ENCODE results near the gene WAC.
"Not testable (repeated sequence)": the region's sequence is repeated elsewhere in the genome, so short reads cannot be mapped to it uniquely, and the experiment has no call there.

Gene WAC

DNA sequence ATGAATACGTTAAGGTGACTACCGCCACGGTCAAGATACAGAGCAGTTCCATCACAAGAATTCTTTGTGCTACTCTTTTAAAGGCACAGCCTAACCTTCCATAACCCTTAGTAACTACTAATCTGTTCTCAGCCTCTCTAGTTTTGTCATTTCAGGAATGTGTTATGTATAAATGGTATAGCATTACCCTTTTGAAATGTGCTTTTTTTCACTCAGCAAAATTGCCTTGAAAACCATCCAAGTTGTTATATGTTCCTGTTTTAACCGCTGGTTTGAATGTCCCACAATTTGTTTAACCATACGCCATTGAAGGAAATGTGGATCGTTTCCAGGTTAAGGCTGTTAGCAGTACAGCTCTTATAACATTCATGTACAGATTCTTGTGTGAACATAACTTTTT lies 32.0 kb downstream of the WAC start:
- no peak for DNase-seq (ENCODE audit: low read depth in 2 of 2)

DNA sequence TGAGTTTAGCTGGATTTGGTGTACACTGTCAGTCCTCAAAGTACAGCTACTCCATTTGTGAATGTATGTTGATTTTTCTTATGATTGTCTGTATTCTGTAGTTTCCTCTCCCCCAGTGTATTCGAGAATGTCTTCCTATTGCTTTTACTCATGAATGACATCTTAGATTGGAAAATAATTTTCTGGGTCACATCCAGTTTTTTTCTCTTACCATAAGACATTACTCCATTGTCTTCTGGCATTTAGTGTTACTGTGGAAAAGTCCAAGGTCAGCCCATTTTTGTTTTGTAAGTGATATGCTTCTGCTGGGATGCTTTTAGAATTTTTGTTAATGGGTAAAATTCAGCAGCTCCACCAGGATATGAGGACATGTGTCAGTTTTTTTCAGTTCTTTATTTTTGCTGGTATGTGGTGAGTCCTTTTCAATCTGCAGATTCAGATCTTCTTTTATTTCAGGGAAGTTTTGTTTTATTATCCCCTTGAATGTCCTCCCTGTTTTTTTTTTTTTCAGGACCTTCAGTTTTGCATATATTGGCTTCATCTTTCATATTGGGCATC lies 33.6 kb downstream of the WAC start:
- no peak for DNase-seq (ENCODE audit: low read depth in 2 of 2)

DNA sequence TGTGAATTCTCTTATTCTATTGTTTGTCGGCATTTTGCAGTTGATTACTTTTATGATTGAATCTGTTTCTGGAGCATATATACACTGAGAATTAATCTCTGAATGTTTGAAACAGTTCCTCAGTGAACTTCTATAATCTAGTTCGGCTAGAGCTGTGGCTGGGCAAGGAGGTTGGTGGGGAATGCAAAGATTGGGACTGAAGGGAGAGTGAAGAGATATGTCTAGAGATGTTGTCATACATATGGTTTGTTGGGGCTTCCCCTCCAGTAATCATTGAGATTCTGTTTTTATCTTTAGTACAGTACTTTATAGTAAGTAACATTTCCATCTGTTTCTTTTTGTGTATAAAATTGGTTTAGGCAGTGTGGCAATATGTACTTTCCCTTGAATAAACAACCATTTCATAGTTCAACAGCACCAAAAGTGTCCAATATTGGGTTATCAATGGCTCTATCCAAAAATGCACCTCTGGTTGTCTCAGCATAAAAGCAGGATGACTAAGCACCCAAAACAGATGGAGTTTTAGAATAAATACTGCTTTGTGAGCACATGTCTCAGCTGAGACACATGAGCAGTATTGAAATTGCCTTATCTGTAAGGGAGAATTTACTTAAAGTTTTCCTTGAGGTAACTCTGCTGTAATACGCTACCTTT lies 36.7 kb downstream of the WAC start:
- no peak for DNase-seq (ENCODE audit: low read depth in 2 of 2)

DNA sequence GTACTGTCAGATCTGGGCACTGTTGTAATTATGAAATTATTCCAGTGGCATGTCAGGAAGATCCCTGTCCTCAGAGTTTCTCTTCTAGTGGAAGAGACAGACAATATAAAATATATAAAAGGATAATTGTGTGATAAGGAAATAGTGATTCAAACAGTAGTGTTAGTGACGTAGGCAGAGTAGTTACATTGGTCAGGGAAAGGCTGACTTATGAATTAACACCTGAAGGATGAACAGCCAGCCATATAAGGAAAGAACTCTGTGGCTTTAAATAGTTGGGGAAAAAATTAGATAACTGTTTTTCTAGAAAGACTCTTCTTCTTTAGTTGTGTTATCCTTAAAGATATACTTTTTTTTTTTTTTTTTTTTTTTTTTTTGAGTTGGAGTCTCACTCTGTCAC lies 37.7 kb downstream of the WAC start:
- no peak for DNase-seq (ENCODE audit: low read depth in 2 of 2)

DNA sequence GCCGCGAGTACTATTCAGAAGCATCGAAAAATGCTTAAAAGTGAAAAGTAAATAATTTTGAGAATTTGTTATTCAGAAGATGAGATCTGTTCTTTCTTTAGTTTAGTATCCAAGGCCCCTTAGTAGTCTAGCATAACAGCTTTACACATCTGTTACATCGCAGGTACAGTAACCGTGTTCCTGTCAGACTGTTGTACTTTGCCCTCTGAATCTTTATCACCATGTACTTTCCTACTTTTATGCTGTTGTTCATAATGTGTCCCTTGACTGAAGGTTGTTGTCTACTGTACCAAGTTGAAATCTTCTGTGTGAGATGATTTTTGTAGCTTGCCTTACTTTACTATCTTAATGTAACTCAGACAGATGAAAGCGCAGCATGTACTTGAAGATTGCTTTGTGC lies 38.3 kb downstream of the WAC start:
- no peak for DNase-seq (ENCODE audit: low read depth in 2 of 2)

DNA sequence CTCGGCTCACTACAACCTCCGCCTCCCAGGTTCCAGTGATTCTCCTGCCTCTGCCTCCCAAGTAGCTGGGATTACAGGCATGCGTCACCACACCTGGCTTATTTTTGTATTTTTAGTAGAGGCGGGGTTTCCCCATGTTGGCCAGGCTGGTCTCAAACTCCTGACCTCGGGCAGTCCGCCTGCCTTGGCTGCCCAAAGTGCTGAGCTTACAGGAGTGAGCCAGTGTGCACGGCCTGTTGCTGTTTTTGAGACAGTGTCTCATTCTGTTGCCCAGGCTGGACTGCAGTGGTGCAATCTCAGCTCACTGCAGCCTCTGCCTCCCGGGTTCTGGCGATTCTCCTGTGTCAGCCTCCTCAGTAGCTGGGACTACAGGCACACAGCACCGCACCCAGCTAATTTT lies 41.3 kb downstream of the WAC start:
- DNase-seq (ENCODE audit: low read depth in 2 of 2), result not testable (repeated sequence)

DNA sequence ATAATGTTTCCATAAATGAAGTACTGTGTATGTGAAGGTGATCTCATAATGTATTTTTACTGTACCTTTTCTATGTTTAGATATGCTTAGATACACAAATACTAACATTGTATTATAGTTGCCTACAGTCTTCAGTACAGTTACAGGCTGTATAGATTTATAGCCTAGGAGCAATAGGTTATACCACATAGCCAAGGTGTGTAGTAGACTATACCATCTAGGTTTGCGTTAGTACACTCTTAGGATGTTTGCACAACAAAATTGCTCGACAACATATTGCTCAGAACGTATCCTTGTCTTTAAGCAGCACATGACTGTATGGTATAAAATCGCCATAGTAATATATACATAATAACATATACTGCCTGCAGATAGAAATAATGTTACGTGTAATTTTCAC lies 42.9 kb downstream of the WAC start:
- no peak for DNase-seq (ENCODE audit: low read depth in 2 of 2)

DNA sequence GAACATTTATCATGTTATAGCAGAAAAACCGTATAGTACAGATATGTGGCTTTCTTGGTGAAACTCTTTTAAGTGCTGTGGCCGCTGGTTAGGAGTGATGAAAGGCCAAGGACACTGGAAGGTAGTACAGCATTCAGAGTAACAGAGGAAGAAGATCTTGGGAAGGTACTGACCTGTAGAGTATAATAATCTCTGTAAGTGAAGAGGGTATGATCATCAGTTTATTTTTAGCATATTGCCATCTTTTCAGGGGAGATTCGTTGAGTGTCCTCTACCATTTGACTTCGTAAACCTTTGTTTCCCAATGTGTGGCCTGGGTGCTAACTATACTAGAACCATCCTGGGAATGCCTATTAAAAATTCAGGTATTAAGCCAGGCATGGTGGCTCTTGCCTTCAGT lies 44.6 kb downstream of the WAC start:
- DNase-seq (ENCODE audit: low read depth in 2 of 2), result no peak

DNA sequence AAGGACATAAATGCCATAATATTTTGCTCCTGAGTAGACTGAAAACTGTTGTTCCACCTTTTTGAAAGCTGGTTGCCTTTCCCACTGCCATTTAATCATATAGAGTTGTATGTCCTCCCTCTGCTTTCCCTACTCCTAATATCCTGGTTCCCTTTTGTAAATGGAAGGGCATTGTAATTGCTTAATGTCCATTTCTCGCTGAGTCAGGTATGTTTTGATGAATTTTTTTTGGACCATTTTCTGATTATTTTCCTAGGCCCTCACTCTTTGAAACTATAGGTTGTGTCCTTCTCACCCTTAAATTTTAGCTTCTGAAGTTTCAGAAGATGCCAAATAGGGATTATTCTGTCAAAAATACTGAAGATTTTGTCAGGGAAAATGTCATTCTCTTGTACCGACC lies 45.5 kb downstream of the WAC start:
- no peak for DNase-seq (ENCODE audit: low read depth in 2 of 2)

DNA sequence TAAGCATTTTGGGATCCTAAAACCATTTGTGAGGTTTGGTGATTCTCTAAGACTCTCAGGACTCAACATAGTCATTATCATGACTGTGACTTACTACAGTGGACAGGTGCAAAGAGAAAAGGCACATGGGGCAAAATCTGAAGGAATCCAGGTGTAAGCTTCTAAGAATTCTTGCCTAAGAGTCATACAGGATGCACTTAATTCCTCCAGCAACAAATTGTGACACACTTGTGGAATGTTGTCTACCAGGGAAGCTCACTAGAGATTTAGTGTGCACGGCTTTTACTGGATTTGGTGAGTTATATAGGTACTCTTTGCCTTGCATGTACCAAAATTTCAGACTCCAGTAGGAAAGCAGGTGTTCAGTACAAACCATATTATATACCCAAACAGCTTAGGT lies 47.9 kb downstream of the WAC start:
- DNase-seq (ENCODE audit: low read depth in 2 of 2), result no peak

DNA sequence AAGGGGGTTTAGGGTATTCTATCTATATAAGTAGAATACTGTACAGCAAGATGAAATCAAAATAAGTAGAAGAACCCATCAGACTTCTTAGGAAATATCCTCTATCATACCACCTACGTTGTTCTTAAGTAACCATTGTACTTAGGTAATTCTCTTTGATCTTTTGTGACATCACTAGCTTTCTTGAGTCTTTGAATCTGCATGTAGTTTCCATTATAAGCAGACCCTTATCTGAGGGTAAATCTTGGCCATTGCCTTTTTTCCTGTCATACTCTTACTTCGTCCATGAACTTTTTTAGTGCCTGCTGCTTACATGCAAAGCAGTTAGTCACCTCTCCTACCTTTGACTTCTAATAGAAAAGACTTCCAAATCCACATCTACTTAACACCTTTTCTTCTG lies 49.0 kb downstream of the WAC start:
- DNase-seq (ENCODE audit: low read depth in 2 of 2), result no peak

DNA sequence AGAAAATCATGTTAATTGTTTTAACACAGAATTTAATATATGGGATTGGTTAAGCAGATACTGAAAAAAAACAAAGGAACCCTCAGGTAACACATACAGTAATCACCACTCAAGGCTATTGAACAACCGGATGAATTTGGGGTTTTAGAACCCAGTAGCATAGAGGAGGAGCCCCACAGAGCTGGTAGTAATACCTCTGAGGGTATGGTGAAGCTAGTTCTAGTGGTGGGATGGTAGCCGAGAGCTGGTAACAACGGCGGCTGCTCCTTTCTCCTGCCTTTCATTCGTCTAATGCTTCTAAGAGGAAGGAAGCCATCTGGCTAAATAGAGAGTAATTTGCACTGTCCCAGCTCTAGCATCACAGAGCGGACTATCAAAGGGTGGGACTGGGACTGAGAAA lies 52.2 kb downstream of the WAC start:
- no peak for DNase-seq (ENCODE audit: low read depth in 2 of 2)

DNA sequence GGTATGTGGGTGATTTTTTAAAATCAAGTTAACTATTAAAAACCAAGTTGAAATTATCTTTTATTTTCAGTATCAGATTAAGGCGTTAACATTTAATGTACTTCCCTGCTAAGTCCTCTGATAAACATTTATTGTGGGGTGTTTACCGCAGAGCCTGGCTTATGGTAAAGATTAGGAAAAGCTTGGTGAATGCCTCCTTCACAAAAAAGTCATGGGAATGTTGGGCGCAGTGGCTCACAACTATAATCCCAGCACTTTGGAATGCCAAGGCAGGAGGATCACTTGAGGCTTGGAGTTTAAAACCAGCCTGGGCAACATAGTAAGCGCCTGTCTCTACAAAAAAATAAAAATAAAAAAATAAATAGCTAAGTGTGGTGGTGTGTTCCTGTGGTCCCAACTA lies 53.3 kb downstream of the WAC start:
- no peak for DNase-seq (ENCODE audit: low read depth in 2 of 2)

DNA sequence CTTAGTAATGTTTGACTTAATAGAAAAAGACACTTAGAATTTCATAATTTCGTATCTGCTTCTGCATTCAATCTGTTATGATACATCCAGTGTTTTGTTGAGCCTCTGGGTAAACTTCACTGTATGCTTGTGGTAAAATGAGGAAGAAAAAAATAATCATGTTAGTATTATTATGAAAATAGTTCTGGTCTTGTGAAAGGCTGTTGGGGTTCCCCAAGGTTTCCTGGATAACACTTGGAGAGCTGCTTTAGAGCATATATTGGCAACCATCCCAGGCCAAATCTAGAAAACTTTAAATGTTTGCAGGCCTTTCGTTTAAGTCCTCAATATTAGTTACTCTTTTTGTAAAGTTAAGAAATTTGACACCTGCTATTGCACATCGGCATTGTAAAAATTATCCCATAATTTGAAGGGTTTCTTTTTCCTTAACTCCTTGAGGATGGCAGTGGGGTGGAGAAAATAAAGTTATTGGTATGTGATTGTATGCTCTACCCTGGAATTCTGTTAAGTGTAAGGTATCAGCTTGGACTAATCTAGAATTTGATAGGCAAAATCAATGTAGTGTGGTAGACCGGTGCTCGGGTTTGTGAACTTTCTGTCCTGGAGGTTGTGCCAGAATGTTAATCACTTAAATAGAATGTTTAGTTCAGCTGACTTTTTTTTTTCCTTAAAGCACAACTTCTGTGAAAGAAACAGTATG lies 54.5 kb downstream of the WAC start:
- DNase-seq (ENCODE audit: low read depth in 2 of 2), result no peak

DNA sequence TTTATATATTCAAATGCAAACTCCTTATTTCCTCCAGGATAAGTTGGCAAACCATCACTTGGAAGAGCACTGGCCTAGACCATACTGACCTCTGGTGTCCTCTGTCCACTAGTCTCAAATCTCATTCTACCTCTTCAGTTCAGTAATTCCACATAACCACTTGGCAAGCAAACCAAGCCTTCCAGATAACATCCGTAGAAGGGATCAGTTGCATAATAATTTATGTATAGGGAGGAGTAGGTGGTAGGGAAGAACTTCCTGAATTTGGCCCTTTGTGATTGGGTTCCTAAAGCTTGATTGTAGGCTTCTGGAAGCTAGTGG lies 55.0 kb downstream of the WAC start:
- no peak for DNase-seq (ENCODE audit: low read depth in 2 of 2)

DNA sequence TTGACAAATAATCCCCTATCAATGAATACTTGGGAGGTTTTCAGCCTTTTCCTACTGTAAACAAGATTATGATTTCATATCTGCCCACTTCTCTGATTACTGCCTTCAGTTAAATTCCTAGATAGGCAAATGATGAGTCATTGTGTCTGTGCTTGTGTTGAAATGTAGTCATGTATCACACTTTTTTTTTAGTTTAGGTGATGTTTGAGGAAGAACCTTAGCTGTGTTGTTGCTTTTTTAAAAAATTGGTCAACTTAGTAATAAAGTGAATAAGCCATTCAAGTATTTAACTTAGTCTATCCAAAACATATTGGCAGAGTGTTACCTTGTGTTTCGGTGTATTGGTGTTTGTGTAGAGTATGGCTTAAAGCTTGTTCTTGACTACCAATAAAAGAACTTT lies 60.0 kb downstream of the WAC start:
- DNase-seq (ENCODE audit: low read depth in 2 of 2), result no peak

DNA sequence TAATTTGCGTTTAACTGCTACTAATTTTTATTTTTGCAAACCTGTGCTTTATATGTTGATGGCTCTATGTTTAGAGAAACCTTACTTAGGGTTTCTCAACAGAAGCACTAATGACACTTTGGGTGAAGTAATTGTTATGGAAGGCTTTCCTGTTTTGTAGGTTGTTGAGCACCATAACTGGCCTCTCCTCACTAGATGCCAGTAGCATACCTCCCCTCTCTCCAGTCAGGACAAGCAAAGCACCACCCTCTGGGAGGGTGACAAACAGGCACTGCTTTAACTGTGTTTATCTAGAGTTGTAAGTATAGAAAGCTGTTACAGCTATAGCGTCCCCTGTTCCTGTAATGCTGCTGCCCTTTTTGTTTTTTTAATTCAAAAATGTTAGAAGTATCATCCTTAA lies 60.9 kb downstream of the WAC start:
- DNase-seq (ENCODE audit: low read depth in 2 of 2), result no peak

DNA sequence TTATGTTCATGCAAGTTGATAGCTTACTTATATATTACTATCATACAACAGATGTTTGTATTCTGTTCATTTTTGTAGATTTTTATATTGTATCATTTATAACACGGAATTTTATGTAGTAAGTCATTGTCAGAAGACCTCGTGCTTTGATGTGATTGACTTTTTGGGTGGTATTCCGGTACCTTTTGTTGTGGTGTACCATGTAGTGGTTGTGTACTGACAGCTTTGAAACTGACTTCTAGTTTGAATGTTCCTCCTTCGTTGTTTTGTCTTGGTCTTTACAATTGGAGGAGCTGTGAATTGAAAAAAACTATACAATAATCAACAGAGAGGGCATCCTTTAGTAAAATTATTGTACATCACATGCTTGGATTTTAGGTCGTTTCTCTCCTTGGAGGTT lies 61.5 kb downstream of the WAC start:
- no peak for DNase-seq (ENCODE audit: low read depth in 2 of 2)

DNA sequence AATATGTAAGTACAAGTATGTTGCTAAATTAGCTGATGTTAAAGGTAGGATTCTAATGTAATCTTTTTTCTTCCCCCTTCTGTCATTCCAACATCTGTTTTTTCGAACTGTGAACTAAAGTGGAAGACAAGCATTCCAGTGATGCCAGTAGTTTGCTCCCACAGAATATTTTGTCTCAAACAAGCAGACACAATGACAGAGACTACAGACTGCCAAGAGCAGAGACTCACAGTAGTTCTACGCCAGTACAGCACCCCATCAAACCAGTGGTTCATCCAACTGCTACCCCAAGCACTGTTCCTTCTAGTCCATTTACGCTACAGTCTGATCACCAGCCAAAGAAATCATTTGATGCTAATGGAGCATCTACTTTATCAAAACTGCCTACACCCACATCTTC lies 62.7 kb downstream of the WAC start:
- no peak for DNase-seq (ENCODE audit: low read depth in 2 of 2)

DNA sequence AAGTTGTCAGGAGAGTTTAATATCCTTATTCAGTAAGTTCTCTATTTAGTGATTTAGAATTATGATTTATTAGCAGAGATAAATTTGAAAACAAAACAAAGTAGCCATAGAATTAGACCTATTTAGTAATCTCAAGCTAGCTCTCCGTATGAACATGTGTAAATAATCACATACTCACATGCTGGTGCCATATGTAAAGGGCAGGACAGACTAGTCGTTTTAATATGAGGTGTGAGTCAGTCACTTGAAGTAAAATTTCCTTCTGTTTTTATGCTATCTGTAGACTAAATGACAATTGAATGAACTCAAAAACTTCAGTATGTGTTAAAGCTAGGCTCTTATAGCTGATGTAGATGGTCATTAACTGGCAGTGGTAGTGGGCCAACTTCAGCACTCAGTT lies 67.1 kb downstream of the WAC start:
- DNase-seq (ENCODE audit: low read depth in 2 of 2), result no peak

DNA sequence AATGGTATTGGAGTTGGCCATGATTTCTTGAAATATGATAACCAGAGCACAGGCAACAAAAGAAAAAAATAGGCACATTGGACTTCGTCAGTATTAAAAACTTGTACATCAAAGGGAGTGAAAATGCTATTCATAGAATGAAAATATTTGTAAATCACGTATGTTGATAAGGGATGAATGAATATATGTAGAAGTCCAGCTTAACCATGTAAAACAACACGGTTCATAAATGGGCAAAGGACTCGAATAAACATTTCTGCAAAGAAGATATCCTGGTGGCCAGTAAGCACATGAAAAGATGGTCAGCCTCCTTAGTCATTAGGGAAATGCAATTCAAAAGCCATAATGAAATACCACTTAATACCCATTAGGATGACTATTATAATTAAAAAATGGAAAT lies 68.1 kb downstream of the WAC start:
- no peak for DNase-seq (ENCODE audit: low read depth in 2 of 2)

DNA sequence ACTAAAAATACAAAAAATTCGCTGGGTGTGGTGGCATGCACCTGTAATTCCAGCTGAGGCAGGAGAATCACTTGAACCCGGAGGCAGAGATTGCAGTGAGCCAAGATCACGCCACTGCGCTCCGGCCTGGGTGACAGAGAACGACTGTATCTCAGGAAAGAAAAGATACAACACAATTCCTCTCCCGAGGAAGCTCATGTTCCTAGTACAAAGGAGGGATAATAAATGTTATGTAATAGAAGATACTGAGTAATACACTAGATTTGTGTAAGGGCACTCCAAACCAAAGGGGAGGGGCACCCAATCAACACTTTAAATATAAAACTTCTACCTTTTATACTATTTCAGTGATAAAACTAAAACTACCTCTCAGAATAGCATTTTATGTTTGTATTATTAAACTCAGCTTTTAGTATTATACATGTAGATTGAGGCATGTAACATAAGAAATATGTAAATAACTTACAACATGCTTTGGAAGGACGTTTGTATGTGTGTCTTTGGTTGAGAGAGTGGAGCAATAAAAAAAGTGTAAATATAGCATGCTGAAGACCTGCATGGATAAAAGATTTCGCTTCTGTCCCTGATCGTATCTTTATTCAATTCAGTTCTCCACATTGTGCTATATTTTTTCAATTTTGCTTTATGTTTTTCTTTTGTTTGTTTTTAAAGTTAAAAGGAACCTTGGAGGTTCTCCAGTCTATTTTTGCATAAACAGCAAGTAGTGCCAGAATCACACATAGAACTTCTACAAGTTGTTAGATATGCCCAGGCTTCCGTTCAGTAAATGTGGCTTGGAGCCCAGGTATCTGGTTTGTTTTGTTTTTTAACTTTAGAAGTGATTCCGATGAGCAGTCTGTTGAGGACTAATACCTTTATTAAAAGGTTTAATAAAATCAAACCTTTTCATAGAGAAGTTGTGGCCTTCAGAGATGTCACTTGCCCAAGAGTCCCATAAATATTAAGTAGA lies 71.9 kb downstream of the WAC start:
- DNase-seq (ENCODE audit: low read depth in 2 of 2), result no peak

DNA sequence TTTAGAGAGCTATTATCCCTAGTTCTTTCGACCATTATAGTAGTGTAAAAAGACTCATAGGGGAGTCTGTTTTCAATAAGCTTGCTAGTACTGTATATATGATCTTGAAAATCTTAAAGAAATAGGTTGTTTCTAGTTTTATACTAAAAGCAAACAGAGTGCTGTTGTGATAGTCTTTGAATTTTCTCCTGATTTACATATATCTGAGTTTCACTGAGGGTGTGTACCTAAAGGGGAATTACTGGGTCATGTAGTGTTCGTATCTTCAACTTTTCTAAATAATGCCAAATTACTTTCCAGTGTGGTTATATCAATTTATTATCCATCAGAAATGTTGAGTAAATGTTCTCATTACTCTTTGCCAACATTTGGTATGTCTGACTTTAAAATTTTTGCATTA lies 73.7 kb downstream of the WAC start:
- no peak for DNase-seq (ENCODE audit: low read depth in 2 of 2)
